Activated naive CD4-positive, alpha-beta T cell (primary cell): ENCODE data around the gene ABI3BP.
"Not testable (repeated sequence)": the region's sequence is repeated elsewhere in the genome, so short reads cannot be mapped to it uniquely, and the experiment has no call there.

Experiments
- DNase-seq, 4 experiments: peaks; one replicate each; lab custom pipeline; 2025; lab: John Stamatoyannopoulos, UW

ABI3BP gene

DNA sequence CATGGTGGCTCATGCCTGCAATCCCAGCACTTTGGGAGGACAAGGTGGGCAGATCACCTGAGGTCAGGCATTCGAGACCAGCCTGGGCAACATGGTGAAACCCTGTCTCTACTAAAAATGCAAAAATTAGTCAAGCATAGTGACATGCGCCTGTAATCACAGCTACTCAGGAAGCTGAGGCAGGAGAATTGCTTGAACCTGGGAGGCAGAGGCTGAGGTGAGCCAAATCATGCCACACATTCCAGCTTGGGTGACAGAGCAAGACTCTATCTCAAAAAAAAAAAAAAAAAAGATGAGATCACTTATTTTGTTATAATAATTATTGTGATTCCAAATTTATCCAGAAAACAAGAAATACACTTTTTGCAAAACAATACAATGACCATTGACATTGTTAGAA lies 47.1 kb downstream of the ABI3BP start:
- DNase-seq, result not testable (repeated sequence)

DNA sequence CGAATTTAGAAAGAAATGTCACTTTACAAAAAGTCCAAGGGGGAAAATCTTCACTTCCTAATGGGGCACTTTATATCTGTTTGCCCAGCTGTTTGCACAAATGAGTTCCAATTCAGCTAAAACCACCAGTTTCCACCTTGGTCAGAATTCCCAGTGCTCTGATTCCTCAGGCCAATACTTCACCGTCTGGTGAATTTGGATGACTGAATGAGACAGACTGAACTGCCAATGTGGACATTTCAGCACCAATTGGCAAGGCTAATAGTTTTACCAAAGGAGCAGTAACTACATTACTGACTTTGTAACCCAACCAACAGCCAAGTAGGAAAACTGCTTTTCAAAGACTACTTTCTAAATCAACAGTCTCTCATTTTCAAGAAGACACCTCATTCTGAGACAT lies 51.8 kb downstream of the ABI3BP start:
- DNase-seq, result no peak

DNA sequence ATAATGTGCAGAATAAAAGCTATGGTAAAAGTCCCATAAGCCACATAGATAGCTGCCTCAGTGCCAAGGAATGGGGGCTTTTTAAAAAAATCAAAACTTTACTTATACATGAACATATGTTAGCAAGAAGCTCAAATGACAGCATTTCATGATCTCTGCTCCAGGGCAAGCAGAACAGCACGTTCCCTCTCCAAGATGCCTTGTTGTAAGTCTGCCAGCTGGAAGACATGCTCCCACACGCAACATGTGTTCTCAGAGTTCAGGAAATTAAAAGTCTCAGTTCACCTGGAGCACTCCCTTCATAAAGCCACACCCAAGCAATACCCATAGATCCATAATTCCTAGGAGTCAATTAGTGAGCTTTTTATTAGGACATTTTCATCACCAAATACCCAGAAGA lies 52.2 kb downstream of the ABI3BP start:
- no peak for DNase-seq

DNA sequence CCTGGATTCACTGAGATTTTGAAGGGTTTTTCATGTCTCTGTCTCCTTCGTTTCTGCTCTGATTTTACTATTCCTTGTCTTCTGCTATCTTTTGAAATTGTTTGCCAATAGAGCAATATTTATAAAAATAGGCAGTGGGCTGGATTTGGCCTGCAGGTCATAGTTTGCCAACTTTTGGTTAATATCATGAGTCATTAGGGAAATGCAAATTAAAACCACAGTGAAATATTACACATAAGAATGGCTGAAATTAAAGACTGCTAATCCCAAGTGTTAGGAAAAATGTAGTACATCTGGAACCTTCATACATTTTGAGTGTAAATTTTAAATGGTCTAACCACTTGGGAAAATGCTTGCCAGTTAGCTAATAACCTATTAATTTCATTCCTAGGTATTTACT lies 56.3 kb downstream of the ABI3BP start:
- no peak for DNase-seq

DNA sequence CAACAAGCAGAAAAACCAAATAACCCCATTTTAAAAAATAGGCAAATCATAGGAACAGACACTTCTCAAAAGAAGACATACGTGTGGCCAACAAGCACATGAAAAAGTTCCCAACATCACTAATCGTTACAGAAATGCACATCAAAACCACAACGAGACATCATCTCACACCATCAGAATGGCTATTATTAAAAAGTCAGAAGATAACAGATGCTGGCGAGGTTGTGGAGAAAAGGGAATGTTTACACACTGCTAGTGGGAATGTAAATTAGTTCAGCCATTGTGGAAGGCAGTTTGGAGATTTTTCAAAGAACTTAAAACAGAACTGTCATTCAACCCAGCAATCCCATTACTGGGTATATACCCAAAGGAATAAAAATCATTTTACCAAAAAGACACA lies 60.7 kb downstream of the ABI3BP start:
- no peak for DNase-seq

DNA sequence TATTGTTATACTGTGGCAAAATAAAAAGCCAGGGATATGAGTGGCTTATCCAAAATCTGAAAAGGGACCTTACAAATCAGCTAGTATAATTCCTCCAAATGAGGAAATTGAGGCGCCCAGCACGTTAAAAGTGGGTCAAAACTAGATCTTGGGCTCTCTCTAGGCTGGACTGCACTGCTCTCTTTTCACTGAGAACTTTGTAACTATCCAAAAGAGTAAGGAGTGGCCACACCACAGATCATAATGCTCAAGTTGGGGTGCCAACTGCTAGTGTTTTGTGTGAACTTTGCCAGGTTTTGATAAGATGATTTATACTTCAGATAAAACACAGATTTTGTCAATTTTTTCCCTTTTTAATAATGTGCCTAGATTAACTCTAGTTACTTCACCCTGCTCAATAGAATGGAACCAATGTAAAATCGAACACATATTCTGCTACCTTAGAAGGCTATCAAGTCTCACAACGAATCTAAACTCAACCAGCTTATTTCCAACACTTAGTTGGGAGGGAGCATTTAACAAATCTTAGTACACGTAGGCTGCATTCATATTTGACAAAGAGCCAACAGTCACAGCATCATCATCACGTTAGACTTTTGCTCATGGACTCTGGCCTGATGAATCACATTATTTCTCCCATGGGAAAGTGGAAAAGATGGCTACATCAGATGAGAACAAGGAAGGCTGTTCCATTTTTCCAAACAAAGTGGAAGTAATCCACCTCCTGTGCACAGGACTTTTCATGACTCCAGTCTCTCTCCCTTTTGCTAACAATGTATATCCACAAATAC lies 64.4 kb downstream of the ABI3BP start:
- no peak for DNase-seq

DNA sequence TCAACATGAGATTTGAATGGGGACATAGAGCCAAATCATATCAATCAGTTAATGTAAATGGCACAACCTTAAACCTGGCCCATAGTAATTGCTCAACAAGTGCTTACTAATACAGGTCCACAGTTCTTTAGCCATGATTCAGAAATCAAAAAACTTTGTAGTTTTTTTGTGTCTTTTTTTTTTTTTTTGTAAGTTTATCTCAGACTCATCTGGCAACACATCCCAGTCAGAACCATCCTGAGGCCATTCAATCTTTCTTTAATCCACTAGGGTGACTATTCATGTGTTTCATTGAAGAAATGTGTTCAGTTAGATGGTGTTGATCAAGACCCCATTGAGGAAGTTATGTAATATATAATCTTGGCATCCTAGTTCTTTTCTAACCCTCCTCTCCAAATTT lies 65.4 kb downstream of the ABI3BP start:
- no peak for DNase-seq

DNA sequence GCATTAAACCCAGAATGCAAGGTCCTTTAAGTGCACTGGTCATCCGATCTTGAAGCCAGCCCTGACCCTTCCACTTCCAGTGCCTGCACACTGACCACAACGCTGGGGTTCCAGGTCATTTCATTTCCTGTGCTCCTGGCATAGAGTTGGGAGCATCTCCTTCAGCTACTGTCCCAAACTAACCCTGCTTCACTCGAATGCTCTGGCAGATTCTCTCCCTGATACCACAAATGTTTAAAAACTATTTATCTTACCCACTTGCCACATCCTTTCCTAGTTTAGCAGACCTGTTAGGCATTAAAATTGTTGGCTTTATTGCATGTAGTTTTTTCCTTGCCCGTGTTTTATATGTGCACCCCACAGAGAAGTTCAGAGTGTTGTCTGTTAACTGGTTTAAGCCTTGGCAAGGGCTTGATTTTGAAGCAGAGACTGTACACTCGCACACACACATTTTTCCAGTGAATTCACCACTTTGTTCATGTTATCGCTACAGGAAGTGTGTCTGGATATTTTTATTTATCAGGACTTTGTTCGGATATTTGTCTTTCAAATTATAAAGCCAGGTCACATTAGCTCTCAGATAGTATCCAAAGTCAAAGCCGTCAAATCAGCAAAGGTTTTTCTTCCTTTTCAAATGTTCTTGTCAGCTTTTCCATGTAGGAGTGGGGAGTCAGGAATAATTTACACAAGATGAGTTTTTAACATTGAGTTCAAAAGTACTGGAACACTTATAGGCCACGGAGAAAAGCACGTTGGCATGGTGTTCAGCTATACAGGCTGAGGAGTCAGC lies 77.3 kb downstream of the ABI3BP start:
- no peak for DNase-seq

DNA sequence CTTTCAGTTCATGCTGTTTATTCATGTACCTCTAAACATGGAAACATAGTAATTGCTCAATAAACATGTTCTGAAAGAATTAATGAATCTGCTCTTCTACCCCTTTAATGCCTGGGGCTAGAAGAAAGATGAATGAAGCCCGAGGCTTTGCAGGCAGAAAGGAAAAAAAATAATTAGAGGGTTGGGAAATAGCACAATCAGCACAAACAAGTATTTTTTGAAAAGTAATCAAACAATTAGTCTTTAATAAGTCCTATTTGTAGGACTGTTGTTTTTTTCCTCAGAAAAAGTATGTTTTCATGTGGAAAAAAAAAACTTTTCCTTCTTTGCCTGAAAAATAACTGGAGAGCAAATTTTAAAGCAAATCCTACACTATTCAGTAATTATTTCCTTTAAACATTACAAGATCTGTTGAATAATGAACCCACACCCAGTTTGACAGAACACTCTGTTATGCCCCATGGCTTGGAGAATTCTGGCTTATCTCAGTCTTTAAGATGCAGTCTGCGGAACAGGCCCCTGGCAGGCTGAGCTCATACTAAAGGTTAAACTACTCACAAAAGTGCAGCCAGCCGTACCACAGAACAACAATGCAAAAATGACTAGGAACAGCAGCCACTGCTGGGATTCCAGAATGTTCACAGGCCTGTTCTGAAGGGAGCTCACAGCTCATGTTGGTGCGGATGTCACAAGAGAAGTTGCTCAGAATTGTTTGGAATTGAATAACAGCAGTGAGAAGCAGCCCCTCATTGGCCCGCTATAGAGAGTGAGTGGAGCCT lies 79.2 kb downstream of the ABI3BP start:
- no peak for DNase-seq

DNA sequence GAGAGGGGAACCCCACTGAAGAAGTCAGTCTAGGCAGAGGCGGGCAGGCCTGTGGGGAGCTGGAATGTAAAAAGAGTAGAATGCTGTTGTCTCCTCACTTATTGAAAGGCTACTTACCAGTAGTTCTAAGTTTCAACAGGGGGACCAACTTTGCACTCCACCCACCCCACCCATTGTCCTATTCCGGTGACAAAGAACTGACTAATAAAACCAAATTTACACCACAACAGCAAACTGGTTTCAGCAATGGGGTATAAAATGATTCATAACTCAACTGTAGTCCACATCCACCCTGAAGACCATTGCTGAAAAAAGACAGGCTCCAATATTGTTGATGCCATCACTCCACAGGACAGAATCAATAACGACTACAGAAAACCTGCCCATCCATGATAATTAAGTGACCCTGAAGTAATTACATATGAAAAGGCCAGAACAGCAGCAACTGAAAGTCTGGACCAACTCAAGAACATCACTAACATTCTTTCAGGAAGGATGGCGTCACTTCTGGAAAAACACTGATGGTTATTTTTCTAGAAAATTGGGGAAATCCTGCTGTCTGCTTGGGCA lies 80.2 kb downstream of the ABI3BP start:
- DNase-seq, result no peak

DNA sequence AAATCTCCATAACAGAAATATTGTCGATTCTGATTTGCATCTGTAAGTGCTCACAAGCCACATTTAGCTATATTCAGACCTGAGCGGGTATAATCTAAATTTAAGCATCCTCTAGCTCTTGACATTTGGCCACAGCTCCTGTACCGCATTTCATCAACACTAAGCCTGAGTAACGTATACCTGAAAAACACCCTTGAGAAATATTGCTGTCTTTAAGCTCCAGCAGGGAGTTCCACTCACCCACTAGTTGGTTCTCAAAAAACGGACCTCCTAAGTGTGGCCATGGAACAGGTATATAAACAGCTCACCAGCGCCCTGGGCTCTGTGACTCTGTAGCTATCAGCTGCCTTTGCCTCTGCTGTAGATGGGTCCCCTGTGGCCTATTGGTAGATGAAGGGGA lies 80.7 kb downstream of the ABI3BP start:
- no peak for DNase-seq

DNA sequence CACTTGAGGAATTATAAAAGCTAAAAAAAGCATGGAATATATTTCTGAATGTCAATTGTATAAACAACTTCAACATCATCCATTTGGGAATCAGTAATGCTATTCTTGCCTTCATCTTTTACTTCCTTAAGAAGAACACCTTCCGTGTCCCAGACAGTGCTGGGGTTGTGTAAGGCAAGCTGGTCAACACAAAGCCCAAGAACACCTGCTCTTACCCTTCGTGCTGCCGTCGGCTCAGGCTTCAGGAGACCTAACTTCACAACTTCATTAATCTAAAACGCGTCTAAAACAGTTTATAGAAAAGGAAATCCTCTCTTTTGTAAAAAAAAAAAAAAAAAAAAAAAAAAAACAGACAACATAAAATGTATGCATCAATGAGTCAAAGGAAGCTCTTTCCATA lies 81.3 kb downstream of the ABI3BP start:
- no peak for DNase-seq

DNA sequence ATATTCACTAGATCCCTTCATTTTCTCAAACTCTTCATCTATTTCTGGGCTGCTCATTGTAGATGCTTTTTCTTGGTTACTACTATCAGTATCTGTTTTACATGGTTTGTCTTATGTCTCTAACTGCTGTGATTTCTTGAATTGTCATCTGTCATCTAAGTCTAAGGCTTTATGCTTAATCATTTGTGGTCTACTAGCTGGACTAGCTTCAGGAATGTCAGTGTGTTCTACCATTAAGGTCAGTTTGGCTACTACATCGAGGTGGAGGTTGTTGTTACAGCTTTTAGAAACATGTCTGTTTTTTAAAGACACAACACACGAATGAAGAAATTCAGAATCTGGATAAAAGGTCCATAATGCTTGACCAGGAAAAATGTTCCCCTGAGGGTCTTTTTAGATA lies 82.2 kb downstream of the ABI3BP start:
- no peak for DNase-seq

DNA sequence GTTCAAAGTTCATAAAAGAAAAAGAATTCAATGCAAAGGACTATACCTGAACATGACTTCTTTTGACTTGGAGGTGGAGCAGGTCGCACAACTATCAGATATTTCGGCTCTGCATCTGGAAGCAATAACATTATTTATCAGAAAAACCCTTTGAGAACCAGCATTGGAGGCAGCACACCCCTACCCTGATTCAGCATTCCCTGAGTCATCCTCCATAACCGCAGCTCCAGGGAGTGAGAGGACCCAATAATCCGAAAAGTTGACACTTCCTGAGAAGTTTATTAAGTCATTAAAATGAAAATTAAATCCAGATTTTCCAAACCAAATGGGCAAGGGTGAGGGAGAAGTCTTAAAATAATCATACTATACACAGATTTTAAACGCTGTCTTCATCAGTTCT lies 90.6 kb downstream of the ABI3BP start:
- DNase-seq, result no peak

DNA sequence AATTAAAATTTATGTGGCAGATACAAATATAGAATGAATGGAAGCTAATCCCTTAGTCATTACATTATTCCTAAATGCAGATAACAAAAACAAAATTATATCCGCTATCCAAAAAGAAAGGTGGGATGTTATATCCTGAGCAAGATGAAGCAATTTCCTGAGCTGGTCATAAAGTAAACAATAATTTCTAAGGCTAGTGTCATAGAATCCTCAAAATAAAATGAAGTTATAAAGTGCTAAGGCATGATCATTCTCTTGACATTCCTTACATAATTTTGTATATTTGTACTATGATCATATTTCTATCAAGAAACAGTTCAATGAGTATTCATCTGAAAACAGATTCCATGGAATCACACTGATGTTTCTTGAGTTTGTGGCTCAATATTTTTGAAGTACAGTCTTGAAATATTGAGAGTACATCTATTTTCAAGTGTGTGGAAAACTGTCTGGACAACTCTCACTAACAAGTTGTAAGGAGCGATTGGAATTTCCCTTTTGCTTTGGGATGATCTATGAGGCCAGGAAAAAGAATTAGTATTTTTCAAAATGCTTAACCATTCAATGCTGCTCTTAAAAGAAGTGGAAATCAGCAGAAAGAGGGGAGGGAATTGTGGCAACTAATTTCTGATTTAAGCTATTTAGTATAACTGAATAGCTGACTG lies 92.4 kb downstream of the ABI3BP start:
- no peak for DNase-seq

DNA sequence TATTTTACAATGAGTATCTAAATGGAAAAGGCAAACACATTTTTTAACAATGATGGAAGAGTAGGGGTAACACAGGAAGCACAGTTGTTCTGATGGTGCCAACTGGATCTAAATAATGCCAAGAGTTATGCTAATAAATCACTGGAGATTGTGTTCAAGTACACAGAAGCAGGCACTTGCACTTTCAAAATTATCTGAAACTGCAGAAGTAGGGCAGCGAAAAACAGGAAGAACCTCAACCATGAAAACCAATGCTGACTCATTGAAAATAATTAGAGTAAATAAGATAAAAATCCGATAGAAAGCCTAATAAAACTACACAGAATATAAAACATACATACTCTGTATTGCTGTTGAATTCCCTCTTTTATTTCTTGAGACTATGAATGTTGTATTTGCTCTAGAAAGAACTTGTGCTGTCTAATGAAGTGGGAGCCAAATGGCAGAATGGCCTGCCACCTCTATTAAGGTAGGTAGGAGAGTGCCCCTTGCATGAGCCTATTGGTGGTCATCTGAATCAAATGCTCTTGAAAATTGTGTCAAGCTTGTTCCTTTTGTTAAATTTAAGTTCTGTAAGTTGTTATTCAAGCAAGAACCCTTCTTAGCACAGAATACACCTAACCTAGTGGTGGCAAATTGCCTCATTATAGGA lies 93.7 kb downstream of the ABI3BP start:
- no peak for DNase-seq

DNA sequence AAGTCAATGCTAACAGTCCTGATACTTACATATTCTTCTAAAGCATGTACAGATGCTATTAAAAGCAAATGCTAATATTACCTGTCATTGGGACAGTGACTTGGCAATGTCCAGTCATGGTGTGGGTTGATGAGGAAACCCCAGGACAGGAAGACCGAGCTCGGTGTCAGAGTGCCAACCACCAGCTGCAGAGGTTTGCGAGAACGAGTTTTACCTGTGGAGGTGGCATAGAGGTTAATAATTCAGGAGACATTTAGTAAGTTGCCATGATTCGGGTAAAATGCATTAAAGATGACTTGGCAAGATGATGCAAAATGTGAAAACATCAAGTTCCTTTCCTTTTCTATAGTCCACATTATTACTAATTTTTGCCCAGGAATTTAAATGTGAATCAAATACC lies 94.5 kb downstream of the ABI3BP start:
- DNase-seq, result no peak

DNA sequence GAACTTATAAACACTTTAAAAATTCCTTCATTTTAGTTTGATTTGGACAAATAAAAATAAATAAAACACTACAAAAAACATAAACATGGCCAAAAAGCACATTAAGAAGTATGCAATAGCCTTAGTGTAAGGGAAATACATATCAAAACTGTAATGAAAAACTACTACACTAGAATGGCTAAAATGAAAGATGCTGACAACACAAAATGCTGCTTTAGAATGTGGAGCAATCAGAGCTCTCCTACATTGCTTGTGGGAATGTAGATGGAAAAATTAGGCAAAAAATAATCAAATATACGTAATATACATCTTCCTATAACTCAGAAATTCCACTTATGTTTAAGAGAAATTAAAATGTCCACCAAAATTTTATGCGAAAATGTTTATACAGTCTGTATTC lies 96.2 kb downstream of the ABI3BP start:
- DNase-seq, result no peak

DNA sequence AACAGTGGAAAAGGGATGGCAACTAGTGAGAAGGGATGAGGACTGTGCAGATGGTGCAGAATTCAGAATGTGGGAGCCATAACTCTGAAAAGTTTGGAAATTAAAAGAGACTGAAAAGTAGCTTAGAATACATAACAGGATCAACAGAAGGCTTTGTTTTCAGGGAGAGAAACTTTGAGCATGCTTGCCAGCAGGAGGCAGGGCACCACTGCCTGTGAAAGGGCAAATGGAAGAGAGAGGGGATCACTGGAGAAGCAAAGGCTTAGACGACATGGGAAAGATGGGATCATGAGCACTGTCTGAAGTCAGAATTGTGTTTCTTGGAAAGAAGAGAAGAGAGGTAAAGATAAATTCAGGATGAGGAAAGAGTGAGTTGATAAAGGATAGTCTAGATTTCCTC lies 99.6 kb downstream of the ABI3BP start:
- DNase-seq, result no peak

DNA sequence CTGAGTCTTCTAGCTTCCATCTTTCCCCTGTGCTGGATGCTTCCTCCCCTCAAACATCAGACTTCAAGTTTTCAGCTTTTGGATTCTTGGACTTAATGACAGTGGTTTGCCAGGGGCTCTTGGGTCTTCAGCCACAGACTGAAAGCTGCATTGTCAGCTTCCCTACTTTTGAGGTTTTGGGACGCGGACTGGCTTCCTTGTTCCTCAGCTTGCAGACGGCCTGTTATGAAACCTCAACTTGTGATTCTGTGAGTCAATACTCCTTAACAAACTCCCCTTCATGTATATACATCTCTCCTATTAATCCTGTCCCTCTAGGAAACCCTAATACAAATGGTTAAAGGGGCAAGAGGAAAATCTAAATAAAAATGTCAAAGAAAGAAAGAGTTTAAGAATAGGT lies 100.1 kb downstream of the ABI3BP start:
- DNase-seq, result no peak

DNA sequence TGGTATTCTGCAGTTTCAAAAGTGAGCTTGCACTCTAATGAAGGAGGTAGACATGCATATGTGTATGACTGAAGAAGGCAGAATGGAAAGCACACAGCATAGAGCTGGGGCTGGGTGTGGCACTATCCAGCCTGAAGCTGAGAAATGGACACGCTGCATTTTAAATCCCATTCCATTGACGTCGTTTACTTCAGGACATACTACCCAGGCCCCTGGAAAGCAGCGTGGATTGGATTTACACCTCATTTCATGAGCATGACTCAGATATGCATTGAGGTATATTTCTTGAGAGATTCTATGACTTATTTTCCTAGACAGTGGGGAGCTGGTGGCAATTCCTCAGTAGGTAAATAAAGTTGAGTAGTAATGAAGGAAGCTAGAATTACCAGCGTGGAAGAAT lies 101.4 kb downstream of the ABI3BP start:
- DNase-seq, result no peak
